Measurements from ENCODE around the gene NAALADL2.
"Not testable (repeated sequence)": the region's sequence is repeated elsewhere in the genome, so short reads cannot be mapped to it uniquely, and the experiment has no call there.

NAALADL2 gene

GRCh38 chr3:175066617-175067415 lies 207.7 kb downstream of the NAALADL2 start:
- in situ Hi-C loops (cut with MboI; ENCODE audit: low sequenced_read_pairs): no loop called here

GRCh38 chr3:175068587-175068986 lies 209.5 kb downstream of the NAALADL2 start:
- in situ Hi-C loops (cut with MboI; ENCODE audit: low sequenced_read_pairs): no loop called here

DNA sequence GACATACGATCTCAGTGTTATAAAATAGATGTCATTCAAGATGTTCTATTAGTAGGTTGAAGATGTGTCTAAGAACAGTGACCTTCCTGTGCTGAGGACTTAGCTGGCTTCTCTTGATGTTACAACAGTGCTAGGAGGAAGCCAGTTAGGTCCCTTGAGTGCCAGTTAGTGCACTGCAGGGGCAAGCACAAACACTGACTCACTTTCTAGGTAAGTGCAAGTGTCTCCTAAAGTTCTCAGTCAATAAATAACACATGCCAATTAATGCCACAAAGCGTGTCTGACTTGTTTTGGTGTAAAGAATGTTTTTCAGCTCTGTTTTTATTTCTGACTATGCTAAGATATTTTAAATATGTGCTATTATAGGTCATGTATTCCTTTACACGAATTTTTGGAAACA lies 211.8 kb downstream of the NAALADL2 start:
- in situ Hi-C loops (cut with MboI; ENCODE audit: low sequenced_read_pairs): no loop called here

DNA sequence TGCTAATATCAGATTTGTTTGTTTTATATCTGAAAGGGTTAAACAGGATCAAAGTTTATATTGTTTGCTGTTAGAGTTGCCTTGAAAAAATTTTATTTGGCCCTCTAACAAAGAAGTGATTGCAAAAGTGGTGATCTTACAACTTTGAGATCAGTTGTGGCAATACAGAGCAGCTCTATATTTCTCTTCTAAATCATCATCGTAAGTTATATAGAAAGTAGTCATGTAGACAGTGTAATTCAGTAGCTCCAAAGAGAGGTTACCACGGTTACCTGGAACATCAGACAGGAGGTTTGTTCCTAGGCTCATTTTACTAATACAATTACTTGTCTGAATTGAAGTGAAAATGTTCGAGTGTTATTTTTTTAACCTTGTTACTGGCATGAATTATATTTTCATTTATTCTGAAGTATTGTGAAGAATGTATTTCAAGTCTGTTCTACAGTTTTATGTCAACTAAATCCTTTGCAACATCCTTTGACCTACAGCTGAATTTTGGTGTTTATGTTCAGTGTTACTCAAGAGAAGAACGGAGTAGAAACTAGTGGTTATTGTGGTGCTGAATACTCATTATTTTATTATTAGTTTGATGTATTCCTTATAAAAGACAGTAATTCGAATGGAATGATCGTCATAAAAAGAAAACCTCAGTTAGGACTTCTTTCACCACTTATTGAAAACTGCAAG lies 214.2 kb downstream of the NAALADL2 start:
- in situ Hi-C loops (cut with MboI; ENCODE audit: low sequenced_read_pairs): no loop called here

DNA sequence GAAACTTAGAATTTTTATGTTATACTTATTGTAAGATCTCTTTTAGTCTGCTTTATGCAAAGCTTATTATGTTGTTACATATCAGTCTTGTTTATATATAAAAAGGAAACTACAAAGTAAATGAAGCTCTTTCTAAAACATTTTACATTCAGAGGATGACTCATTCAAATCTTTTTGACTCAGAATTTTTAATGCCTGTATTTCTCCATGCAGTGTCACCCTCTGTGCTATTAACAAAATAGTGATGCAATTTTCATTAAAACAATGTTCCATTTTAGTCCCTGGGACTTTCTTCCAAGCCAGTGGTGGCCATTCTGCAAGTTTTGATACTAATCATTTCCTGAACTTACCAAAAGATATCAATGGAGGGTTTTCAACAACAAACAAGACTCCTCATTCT lies 216.1 kb downstream of the NAALADL2 start:
- in situ Hi-C loops (cut with MboI; ENCODE audit: low sequenced_read_pairs): no loop called here

DNA sequence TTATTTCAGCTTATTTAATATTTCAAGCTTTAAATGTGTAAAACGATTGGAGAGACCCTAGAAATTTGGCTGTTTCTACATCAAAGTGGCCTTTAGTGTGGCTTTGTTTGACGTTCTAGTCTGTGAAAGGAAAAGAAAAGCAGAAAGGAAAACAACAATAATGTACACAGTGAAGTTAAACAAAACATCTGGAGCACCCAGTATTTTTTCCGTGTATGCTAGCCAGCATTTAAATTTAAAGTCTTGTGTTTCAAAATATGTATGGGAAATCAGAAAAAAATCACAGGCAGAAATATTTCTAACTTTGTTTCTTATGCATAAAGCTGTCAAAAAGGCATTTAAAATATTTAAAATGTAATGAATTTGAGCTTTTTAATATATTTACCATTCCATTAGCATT lies 218.1 kb downstream of the NAALADL2 start:
- in situ Hi-C loops (cut with MboI; ENCODE audit: low sequenced_read_pairs): no loop called here

- in situ Hi-C loops (cut with MboI; ENCODE audit: low sequenced_read_pairs): no loop called here
Observed at GRCh38 chr3:175082631-175083030, 223.5 kb downstream of the NAALADL2 start.

- in situ Hi-C loops (cut with MboI; ENCODE audit: low sequenced_read_pairs): not testable (repeated sequence)
Observed at GRCh38 chr3:175087128-175087527, 228.0 kb downstream of the NAALADL2 start.

GRCh38 chr3:175088766-175089380 lies 229.7 kb downstream of the NAALADL2 start:
- in situ Hi-C loops (cut with MboI; ENCODE audit: low sequenced_read_pairs): no loop called here

GRCh38 chr3:175091426-175092114 lies 232.4 kb downstream of the NAALADL2 start:
- in situ Hi-C loops (cut with MboI; ENCODE audit: low sequenced_read_pairs): no loop called here

GRCh38 chr3:175093748-175094147 lies 234.6 kb downstream of the NAALADL2 start:
- in situ Hi-C loops (cut with MboI; ENCODE audit: low sequenced_read_pairs): no loop called here

DNA sequence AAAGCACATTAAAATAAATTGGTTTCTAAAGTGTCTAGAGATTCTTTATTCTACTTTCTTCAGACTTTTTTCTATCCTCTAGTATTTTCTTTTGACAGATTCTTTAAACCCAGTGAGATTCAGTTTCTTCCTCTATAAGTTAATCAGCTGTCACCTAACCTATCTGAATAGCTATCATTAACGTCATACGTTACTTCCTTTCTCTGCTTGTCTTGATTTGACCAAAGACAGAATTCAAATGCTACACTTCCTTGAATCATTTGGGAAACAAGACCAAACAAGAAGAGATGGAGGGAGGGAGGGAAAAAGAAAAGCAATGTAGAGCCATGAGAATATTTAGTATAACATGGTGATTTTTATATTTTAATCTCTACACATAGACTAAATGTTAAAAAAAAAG lies 235.2 kb downstream of the NAALADL2 start:
- in situ Hi-C loops (cut with MboI; ENCODE audit: low sequenced_read_pairs): no loop called here

- in situ Hi-C loops (cut with MboI; ENCODE audit: low sequenced_read_pairs): no loop called here
Observed at GRCh38 chr3:175098644-175099043, 239.5 kb downstream of the NAALADL2 start.

DNA sequence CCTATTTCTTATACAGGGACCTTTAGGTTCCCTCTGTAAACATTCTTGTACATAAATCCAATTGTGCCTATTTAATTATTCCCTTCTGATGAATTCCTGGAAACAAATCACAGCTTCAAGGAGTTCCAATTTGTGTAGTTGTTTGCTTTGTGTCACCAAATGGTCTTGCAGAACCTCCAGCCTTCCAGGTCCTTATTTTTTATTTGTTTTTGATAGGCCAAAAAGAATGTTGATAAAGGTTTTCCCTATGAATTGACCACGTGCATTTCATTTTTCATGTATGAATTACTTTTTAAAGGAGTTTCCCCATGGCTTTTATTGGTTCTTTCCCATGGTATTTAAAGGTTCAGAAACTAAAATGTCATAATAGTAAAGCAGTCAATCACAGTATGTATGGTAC lies 243.0 kb downstream of the NAALADL2 start:
- in situ Hi-C loops (cut with MboI; ENCODE audit: low sequenced_read_pairs): no loop called here

DNA sequence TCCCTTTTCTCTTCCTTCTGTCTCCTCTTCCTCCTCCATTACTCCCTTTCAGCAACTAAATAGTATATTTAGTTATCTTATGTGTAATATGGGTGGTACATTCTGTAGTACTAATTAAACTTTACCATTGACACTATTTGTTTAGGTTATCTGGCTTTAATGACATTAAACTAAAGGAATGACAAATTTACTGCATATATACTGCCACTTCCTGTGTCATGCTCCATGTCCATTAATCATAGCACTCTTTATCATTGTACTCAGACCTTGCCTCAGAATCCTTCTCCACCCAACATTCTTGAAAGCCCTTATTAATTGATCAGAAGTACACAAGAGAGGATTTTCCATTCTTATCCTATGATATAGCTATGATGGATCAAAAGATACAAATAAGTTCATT lies 244.2 kb downstream of the NAALADL2 start:
- in situ Hi-C loops (cut with MboI; ENCODE audit: low sequenced_read_pairs): no loop called here

DNA sequence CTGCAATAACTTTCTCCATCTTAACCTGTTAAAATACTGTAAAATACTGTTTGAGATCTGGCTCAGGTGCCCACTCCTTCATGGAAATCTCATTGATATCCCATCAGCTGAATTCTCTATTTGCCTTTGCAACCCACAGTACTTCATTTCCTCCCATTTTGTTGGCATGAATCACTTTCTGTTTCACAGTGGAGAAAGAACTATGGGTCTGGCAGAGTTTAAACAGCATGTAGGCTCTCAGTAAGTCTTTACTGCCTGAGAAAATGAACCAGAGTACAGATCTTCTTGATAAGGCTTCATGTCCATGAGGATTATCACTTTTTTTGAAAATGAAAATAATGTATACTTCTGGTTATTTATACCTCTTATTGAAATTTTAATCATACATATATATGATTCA lies 245.9 kb downstream of the NAALADL2 start:
- in situ Hi-C loops (cut with MboI; ENCODE audit: low sequenced_read_pairs): no loop called here

- in situ Hi-C loops (cut with MboI; ENCODE audit: low sequenced_read_pairs): no loop called here
Observed at GRCh38 chr3:175107231-175107630, 248.1 kb downstream of the NAALADL2 start.

DNA sequence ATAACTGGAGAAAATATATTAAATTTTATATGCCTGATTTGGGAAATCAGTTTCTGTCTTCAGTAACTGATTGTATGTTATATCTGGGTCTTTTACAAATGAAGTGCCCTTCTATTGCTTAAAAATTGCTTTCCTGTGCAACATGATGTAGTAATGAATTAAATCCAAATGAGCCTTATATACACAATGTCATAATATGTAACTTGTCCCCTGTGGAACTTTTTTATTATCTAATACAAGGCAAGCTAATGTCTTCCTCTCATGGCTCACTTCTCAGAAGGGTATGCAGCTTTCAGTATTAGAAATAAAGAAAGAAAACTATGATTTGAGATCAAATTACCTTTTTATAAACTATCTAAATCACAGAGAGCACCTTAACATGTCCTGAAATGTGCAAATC lies 248.9 kb downstream of the NAALADL2 start:
- in situ Hi-C loops (cut with MboI; ENCODE audit: low sequenced_read_pairs): no loop called here

- in situ Hi-C loops (cut with MboI; ENCODE audit: low sequenced_read_pairs): no loop called here
Observed at GRCh38 chr3:175108613-175109151, 249.5 kb downstream of the NAALADL2 start.

GRCh38 chr3:175111036-175111435 lies 251.9 kb downstream of the NAALADL2 start:
- in situ Hi-C loops (cut with MboI; ENCODE audit: low sequenced_read_pairs): no loop called here

DNA sequence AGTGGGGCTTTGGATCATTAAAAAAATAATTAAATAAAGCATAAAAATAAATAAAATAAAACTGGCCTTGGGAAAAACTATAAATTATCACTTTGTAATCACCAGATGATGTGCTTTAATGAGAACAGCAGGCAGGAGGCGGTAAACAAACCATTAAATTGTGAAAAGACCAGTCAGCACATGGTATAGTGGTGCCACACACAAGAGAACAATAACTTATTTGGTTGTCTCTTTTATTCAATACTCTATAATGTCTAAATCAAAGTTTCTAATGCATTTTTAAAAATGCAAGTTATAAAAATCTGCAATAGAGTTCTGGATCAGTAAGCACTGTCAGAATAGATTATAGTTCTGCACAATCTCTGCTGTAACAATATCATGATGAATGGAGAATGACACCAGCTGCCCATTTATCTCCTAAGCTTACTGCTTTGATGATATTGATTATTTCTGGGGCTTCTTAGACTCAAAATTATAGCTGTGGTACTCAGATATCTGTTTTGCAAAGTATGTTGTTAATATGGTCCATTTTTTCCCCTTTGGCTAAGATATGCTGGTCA lies 259.3 kb downstream of the NAALADL2 start:
- in situ Hi-C loops (cut with MboI; ENCODE audit: low sequenced_read_pairs): no loop called here

Data from HL-60/S4 treated with phorbol 12-myristate 13-acetate at 8.2 ng/mL for 4 days and 3 days (cell line).